CD1c-positive myeloid dendritic cell (primary cell): ENCODE results near the gene BBC3.
"Not testable (repeated sequence)": the region's sequence is repeated elsewhere in the genome, so short reads cannot be mapped to it uniquely, and the experiment has no call there.

Experiments
- DNase-seq: peaks from one replicate; pipeline ENCODE4 v3.0.0-alpha.2; 2016; ENCODE audit errors: extremely low spot score

BBC3 gene

GRCh38 chr19:47258434-47258833 is 27.4 kb upstream of the BBC3 start:
- no peak for DNase-seq

- no peak for DNase-seq
Measured at GRCh38 chr19:47257411-47258169, 26.6 kb upstream of the BBC3 start.

GRCh38 chr19:47256693-47257410 is 25.9 kb upstream of the BBC3 start:
- DNase-seq: peak; percentile 100

GRCh38 chr19:47255879-47256692 is 25.1 kb upstream of the BBC3 start, which contains the start of gene CCDC9:
Gene CCDC9, plus strand, starts transcription at chr19:47256525. Its CDS starts 1,876 bp downstream, at chr19:47258401.
- peak; percentile 95 for DNase-seq

- no peak for DNase-seq
Measured at GRCh38 chr19:47253970-47254369, 23.0 kb upstream of the BBC3 start.

GRCh38 chr19:47253467-47253881 is 22.5 kb upstream of the BBC3 start:
- no peak for DNase-seq

- not testable (repeated sequence) for DNase-seq
Measured at GRCh38 chr19:47253016-47253415, 22.0 kb upstream of the BBC3 start.

GRCh38 chr19:47247308-47247990 is 16.4 kb upstream of the BBC3 start:
- DNase-seq: peak; percentile 89

GRCh38 chr19:47243776-47244547 is 13.0 kb upstream of the BBC3 start:
- peak; percentile 98 for DNase-seq

GRCh38 chr19:47243364-47243775 is 12.4 kb upstream of the BBC3 start:
- DNase-seq: no peak

- DNase-seq: no peak
Measured at GRCh38 chr19:47241919-47242577, 11.0 kb upstream of the BBC3 start.

- peak; percentile 81 for DNase-seq
Measured at GRCh38 chr19:47240996-47241918, 10.3 kb upstream of the BBC3 start.

GRCh38 chr19:47240556-47240955 is 9.6 kb upstream of the BBC3 start:
- no peak for DNase-seq

GRCh38 chr19:47239610-47240296 is 8.8 kb upstream of the BBC3 start:
- peak; percentile 30 for DNase-seq

- DNase-seq: no peak
Measured at GRCh38 chr19:47239152-47239551, 8.2 kb upstream of the BBC3 start.

GRCh38 chr19:47236072-47236675 is 5.2 kb upstream of the BBC3 start:
- no peak for DNase-seq

- peak; percentile 50 for DNase-seq
Measured at GRCh38 chr19:47232422-47233211, 1.6 kb upstream of the BBC3 start.
